HG02623 (cell line): Measurements from ENCODE around the gene MRPL10.

Experiments used
- ATAC-seq: cut with Tn5 transposase; IDR thresholded peaks from one replicate; pipeline ENCODE4 v1.9.1; 2021; ENCODE audit warnings: moderate library complexity; ENCODE audit not compliant: unreplicated experiment

Gene MRPL10

GRCh38 chr17:47815106-47815918, 16.0 kb downstream of the MRPL10 start:
- no peak for ATAC-seq

GRCh38 chr17:47813512-47814031, 17.8 kb downstream of the MRPL10 start:
- no peak for ATAC-seq

GRCh38 chr17:47813077-47813476, 18.3 kb downstream of the MRPL10 start:
- ATAC-seq, result no peak

- no peak for ATAC-seq
These were observed 19.0 kb downstream of the MRPL10 start for GRCh38 chr17:47812146-47812920.

GRCh38 chr17:47811709-47812108, 19.6 kb downstream of the MRPL10 start:
- ATAC-seq, result no peak

- ATAC-seq, result no peak
These were observed 20.3 kb downstream of the MRPL10 start for GRCh38 chr17:47810901-47811635.

GRCh38 chr17:47810200-47810821, 21.0 kb downstream of the MRPL10 start:
- ATAC-seq, result no peak

- no peak for ATAC-seq
These were observed 22.4 kb downstream of the MRPL10 start for GRCh38 chr17:47808830-47809480.

GRCh38 chr17:47808036-47808829, 23.1 kb downstream of the MRPL10 start:
- no peak for ATAC-seq

- ATAC-seq, result no peak
These were observed 23.9 kb downstream of the MRPL10 start for GRCh38 chr17:47807421-47807820.

GRCh38 chr17:47806913-47807255, 24.5 kb downstream of the MRPL10 start:
- ATAC-seq, result no peak

GRCh38 chr17:47806026-47806912, 25.1 kb downstream of the MRPL10 start:
- no peak for ATAC-seq

GRCh38 chr17:47804461-47804860, 26.9 kb downstream of the MRPL10 start:
- no peak for ATAC-seq

GRCh38 chr17:47803751-47804150, 27.6 kb downstream of the MRPL10 start:
- no peak for ATAC-seq

GRCh38 chr17:47803201-47803600, 28.1 kb downstream of the MRPL10 start:
- ATAC-seq, result no peak

GRCh38 chr17:47802341-47803022, 28.9 kb downstream of the MRPL10 start:
- ATAC-seq, result no peak

- no peak for ATAC-seq
These were observed 29.4 kb downstream of the MRPL10 start for GRCh38 chr17:47801906-47802305.

GRCh38 chr17:47801176-47801765, 30.1 kb downstream of the MRPL10 start:
- ATAC-seq, result no peak
